Suprapubic skin (tissue), 4 donors: ENCODE results near the gene UBE2F.

Source experiments
- CTCF ChIP-seq, 2 donors: fragments of 200-600 bp in 1 of 2; fragments of 450-650 bp in 1 of 2; sonication (generic) in 1 of 2; IDR thresholded peaks; one replicate each; pipeline ENCODE4 v1.5.1; 2016 to 2019; ENCODE audit warnings: antibody characterized with exemption in 2 of 2, mild to moderate bottlenecking in 1 of 2, moderate library complexity in 1 of 2
- POLR2A ChIP-seq, 2 donors: fragments of 450-650 bp; IDR thresholded peaks; one replicate each; pipeline ENCODE4 v1.6.1; 2017; ENCODE audit warnings: antibody characterized with exemption in 2 of 2, mild to moderate bottlenecking in 2 of 2, moderate library complexity in 2 of 2
- POLR2AphosphoS5 ChIP-seq, 3 donors: sonication (generic); formaldehyde crosslinking; IDR thresholded peaks; one replicate each; pipeline ENCODE4 v1.6.1; 2017; ENCODE audit warnings: antibody characterized with exemption in 3 of 3

GRCh38 chr2:237929979-237930378 lies 36.8 kb upstream of the UBE2F start:
- TF ChIP-seq CTCF (IDR thresholded peaks at IDR 0.05) = no peak
- no peak for TF ChIP-seq POLR2A (IDR thresholded peaks at IDR 0.05)
- TF ChIP-seq POLR2AphosphoS5 (IDR thresholded peaks at IDR 0.05) = no peak
